HCT116 (cell line): ENCODE measurements around the gene SLC22A12. TPM values are rescaled to one million over a fixed set of nuclear protein-coding genes. Genes with fewer than 3 reads are reported as not detected.

ENCODE experiments used
- ATAC-seq: fragments of 200-7000 bp; cut with Tn5 transposase; 2 replicates; pipeline ENCODE4 v1.9.1; 2020; ENCODE audit warnings: mild to moderate bottlenecking, moderate library complexity
- BruUV-seq: library from RNA; stranded (reverse); fragments of 400-500 nt; replicated peaks from 2 replicates; lab custom pipeline; 2021; lab: Mats Ljungman, UMichigan
- CTCF ChIA-PET: fragments of 300-600 bp; sonication (Branson Sonifier 250); formaldehyde crosslinking; loops from one replicate; lab custom pipeline; 2021; ENCODE audit warnings: antibody characterized with exemption; lab: Charles Lee
- POLR2A ChIA-PET: fragments of 300-600, 350-600 bp; sonication (Branson Sonifier 250); formaldehyde crosslinking; loops from one replicate; lab custom pipeline; 2021; ENCODE audit warnings: antibody characterized with exemption; lab: Charles Lee
- RAD21 ChIA-PET, 2 experiments: fragments of 300-600 bp; sonication (Branson Sonifier 250); formaldehyde crosslinking; loops; one replicate each; lab custom pipeline; 2023; ENCODE audit warnings: low total read pairs in 2 of 2; ENCODE audit not compliant: uncharacterized antibody in 2 of 2, unreplicated experiment in 2 of 2, low non-redundant PET in 1 of 2; lab: Charles Lee
- DNase-seq: peaks from one replicate; pipeline ENCODE4 v3.0.0-alpha.2; 2010; ENCODE audit warnings: low read depth, low spot score
- H2AFZ ChIP-seq: fragments of 200-600 bp; shearing (Covaris generic), sonication (generic); 2 replicates; pipeline ENCODE4 v1.6.1; 2017; ENCODE audit warnings: low read depth, mixed run types, mixed read lengths, antibody characterized with exemption, low read length; ENCODE audit not compliant: poor library complexity, severe bottlenecking
- H3K27ac ChIP-seq: 2 replicates; pipeline ENCODE4 v1.5.1; 2012; ENCODE audit warnings: low read depth, low read length
- H3K27me3 ChIP-seq: fragments of 200-600 bp; sonication (generic); 2 replicates; pipeline ENCODE4 v1.6.1; 2016; ENCODE audit warnings: mixed run types, low read length, mixed read lengths; ENCODE audit not compliant: insufficient read depth
- H3K36me3 ChIP-seq, 2 experiments: fragments of 200-500 bp in 1 of 2; fragments of 200-600 bp in 1 of 2; sonication (Bioruptor generic) in 1 of 2; sonication (generic) in 1 of 2; 2 replicates each; pipeline versions ENCODE4 v1.5.1 to v1.6.1; 2014 to 2016; ENCODE audit warnings: low read length in 2 of 2, inconsistent platforms in 1 of 2, mixed read lengths in 1 of 2, mixed run types in 1 of 2; ENCODE audit not compliant: insufficient read depth in 2 of 2, control insufficient read depth in 1 of 2
- H3K4me1 ChIP-seq, 2 experiments: fragments of 200-600 bp in 1 of 2; sonication (generic) in 1 of 2; 2 replicates each; pipeline versions ENCODE4 v1.5.1 to v1.6.1; 2012 to 2017; ENCODE audit warnings: low read length in 2 of 2, inconsistent platforms in 1 of 2, mild to moderate bottlenecking in 1 of 2, mixed read lengths in 1 of 2, mixed run types in 1 of 2, moderate library complexity in 1 of 2; ENCODE audit not compliant: insufficient read depth in 2 of 2, control insufficient read depth in 1 of 2
- H3K4me2 ChIP-seq: fragments of 200-600 bp; sonication (generic); 2 replicates; pipeline ENCODE4 v1.6.1; 2017; ENCODE audit warnings: mixed run types, low read length, mixed read lengths
- H3K4me3 ChIP-seq, 2 experiments: fragments of 200-600 bp in 1 of 2; sonication (generic) in 1 of 2; replicated peaks in 1 of 2; 2 replicates each; pipeline ENCODE4 v1.5.1; 2011 to 2016; ENCODE audit warnings: low read length in 2 of 2, control low read depth in 1 of 2, low read depth in 1 of 2, mild to moderate bottlenecking in 1 of 2, mixed read lengths in 1 of 2, mixed run types in 1 of 2
- H3K79me2 ChIP-seq: fragments of 200-600 bp; sonication (generic); 2 replicates; pipeline ENCODE4 v1.6.1; 2017; ENCODE audit warnings: mild to moderate bottlenecking, mixed run types, low read length, moderate library complexity, mixed read lengths; ENCODE audit not compliant: insufficient read depth
- H3K9ac ChIP-seq: fragments of 200-600 bp; sonication (generic); 2 replicates; pipeline ENCODE4 v1.6.1; 2016; ENCODE audit warnings: low read length, mixed read lengths
- H3K9me2 ChIP-seq: fragments of 200-600 bp; sonication (generic), shearing (Covaris generic); 2 replicates; pipeline ENCODE4 v1.6.1; 2017; ENCODE audit warnings: mixed run types, mild to moderate bottlenecking, moderate library complexity; ENCODE audit not compliant: insufficient read depth
- H3K9me3 ChIP-seq, 2 experiments: fragments of 200-500 bp in 1 of 2; fragments of 200-600 bp in 1 of 2; sonication (Bioruptor generic) in 1 of 2; sonication (generic) in 1 of 2; 2 replicates each; pipeline ENCODE4 v1.6.1; 2014 to 2017; ENCODE audit warnings: low read length in 2 of 2, mixed read lengths in 2 of 2, inconsistent platforms in 1 of 2, low read depth in 1 of 2, mild to moderate bottlenecking in 1 of 2, mixed run types in 1 of 2, moderate library complexity in 1 of 2; ENCODE audit not compliant: control insufficient read depth in 1 of 2, insufficient read depth in 1 of 2
- H4K20me1 ChIP-seq: fragments of 200-600 bp; sonication (generic), shearing (Covaris generic); 2 replicates; pipeline ENCODE4 v1.6.1; 2017; ENCODE audit warnings: mixed run types, mild to moderate bottlenecking, moderate library complexity; ENCODE audit not compliant: insufficient read depth
- ATF3 ChIP-seq: IDR thresholded peaks from 2 replicates; pipeline ENCODE4 v1.6.1; 2012
- CBX3 ChIP-seq: IDR thresholded peaks from 2 replicates; pipeline ENCODE4 v1.6.1; 2012; ENCODE audit warnings: low read depth
- EGR1 ChIP-seq: IDR thresholded peaks from 2 replicates; pipeline ENCODE4 v1.6.1; 2012; ENCODE audit warnings: low read depth
- EZH2 ChIP-seq: fragments of 200-600 bp; sonication (generic); IDR thresholded peaks from 2 replicates; pipeline ENCODE4 v1.6.1; 2017; ENCODE audit warnings: antibody characterized with exemption, mixed run types
- EZH2phosphoT487 ChIP-seq: fragments of 200-600 bp; IDR thresholded peaks from 2 replicates; pipeline ENCODE4 v1.6.1; 2018; ENCODE audit warnings: antibody characterized with exemption, borderline replicate concordance
- FOSL1 ChIP-seq: IDR thresholded peaks from 2 replicates; pipeline ENCODE4 v1.6.1; 2012; ENCODE audit warnings: low read depth
- JUND ChIP-seq: IDR thresholded peaks from 2 replicates; pipeline ENCODE4 v1.6.1; 2012
- POLR2A ChIP-seq: IDR thresholded peaks from 2 replicates; pipeline ENCODE4 v1.7.0; 2011; ENCODE audit warnings: borderline replicate concordance; ENCODE audit not compliant: insufficient read depth, insufficient read length; ENCODE audit errors: extremely low read depth
- POLR2AphosphoS5 ChIP-seq: IDR thresholded peaks from 2 replicates; pipeline ENCODE4 v1.6.1; 2011; ENCODE audit warnings: mild to moderate bottlenecking, low read depth, low read length, moderate library complexity
- RAD21 ChIP-seq: IDR thresholded peaks from 2 replicates; pipeline ENCODE4 v1.6.1; 2012; ENCODE audit warnings: low read depth, mild to moderate bottlenecking
- SRF ChIP-seq: IDR thresholded peaks from 2 replicates; pipeline ENCODE4 v1.6.1; 2012; ENCODE audit warnings: low read depth
- TCF7L2 ChIP-seq: IDR thresholded peaks from 2 replicates; pipeline ENCODE4 v1.7.0; 2011; ENCODE audit warnings: borderline replicate concordance, inconsistent platforms; ENCODE audit not compliant: insufficient read depth, insufficient read length; ENCODE audit errors: extremely low read depth
- YY1 ChIP-seq: IDR thresholded peaks from 2 replicates; pipeline ENCODE4 v1.6.1; 2011; ENCODE audit warnings: low read length, low read depth, moderate library complexity, mild to moderate bottlenecking; ENCODE audit not compliant: insufficient replicate concordance; ENCODE audit errors: extremely low read depth
- ZFX ChIP-seq: fragments of 450-650 bp; IDR thresholded peaks from 2 replicates; pipeline ENCODE4 v1.6.1; 2017
- ZNF274 ChIP-seq: fragments of 200-500 bp; sonication (Bioruptor generic); IDR thresholded peaks from 2 replicates; pipeline ENCODE4 v1.6.1; 2014; ENCODE audit warnings: mild to moderate bottlenecking, low read depth, low read length, inconsistent platforms
- intact Hi-C: fragments of 100-400 bp; cut with micrococcal nuclease; formaldehyde crosslinking; loops from 2 replicates; pipeline ENCODE4 v1.10.0; 2022
- total RNA-seq: library from RNA; stranded (reverse); gene quantifications from one replicate; pipeline ENCODE4 v1.2.1, GENCODE V29; 2021; ENCODE audit not compliant: unreplicated experiment
- TF ChIP-seq, protein P1 (sequence below): IDR thresholded peaks from 2 replicates; pipeline ENCODE4 v1.6.1; 2012; ENCODE audit warnings: low read depth

Gene SLC22A12
- total RNA-seq, 1 experiment from 2014 or later: not detected

- H3K27ac ChIP-seq: no peak overlapping the region
- H3K9me3 ChIP-seq: no peaks in the 10 kb centered on the region
- BruUV-seq: no TSS peak
- H2AFZ ChIP-seq: no peak overlapping the region
- H3K9ac ChIP-seq: no peak overlapping the region
- TF ChIP-seq ZNF274 (no peak), TCF7L2 (no peak), JUND (no peak), SRF (no peak), EZH2phosphoT487 (no peak), ATF3 (no peak), FOSL1 (no peak)
- H3K9me2 ChIP-seq: no peaks in the 10 kb centered on the region
- POLR2A ChIA-PET: no interaction called here
- no peaks in the 10 kb centered on the region for H3K79me2 ChIP-seq
- H4K20me1 ChIP-seq: no peaks in the 10 kb centered on the region
- H3K4me1 ChIP-seq: no peaks in the 10 kb centered on the region
- DNase-seq (no peak), ATAC-seq (no peak)
- H3K36me3 ChIP-seq: no peaks in the 10 kb centered on the region
- H3K4me3 ChIP-seq: no peak overlapping the region
- CTCF ChIA-PET: no interaction called here
- intact Hi-C loops: no loop called here
- no peaks in the 10 kb centered on the region for H3K27me3 ChIP-seq
- RAD21 ChIA-PET: no interaction called here
- no peak overlapping the region for H3K4me2 ChIP-seq
Observed at GRCh38 chr11:64591257-64592233, 525 bp downstream of the SLC22A12 start.

DNA sequence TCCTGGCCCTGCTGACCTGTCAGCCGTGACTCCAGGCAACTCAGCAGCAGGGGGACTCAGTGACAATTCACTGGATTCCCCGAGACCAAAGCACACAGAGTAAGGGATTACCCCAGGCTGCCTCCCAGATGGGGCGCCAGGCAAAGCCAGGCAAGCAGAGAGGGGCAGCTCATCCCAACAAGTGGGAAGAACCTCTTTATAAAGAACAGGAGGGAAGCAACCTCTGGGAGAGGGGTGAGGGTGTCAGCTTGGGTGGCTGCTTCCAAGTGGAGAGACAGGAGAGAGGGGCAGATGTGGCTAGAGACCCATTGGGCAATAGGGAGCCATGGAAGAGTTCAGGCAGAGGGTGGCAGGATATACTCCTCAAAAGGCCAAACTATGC, 1.2 kb downstream of the SLC22A12 start:
- Histone ChIP-seq H3K27ac (no peak overlapping the region), H3K9me2 (no peaks in the 10 kb centered on the region), H3K4me2 (no peak overlapping the region), H3K4me1 (no peaks in the 10 kb centered on the region), H3K9ac (no peak overlapping the region), H3K36me3 (no peaks in the 10 kb centered on the region), H4K20me1 (no peaks in the 10 kb centered on the region), H3K79me2 (no peaks in the 10 kb centered on the region), H2AFZ (no peak overlapping the region), H3K4me3 (no peak overlapping the region), H3K9me3 (no peaks in the 10 kb centered on the region), H3K27me3 (no peaks in the 10 kb centered on the region)
- no TSS peak for BruUV-seq
- ChIA-PET CTCF (no interaction called here), POLR2A (no interaction called here), RAD21 (no interaction called here)
- intact Hi-C loops: no loop called here
- DNase-seq (no peak), ATAC-seq (no peak)
- TF ChIP-seq ZFX (no peak), YY1 (no peak), EGR1 (no peak), CBX3 (no peak), TCF7L2 (no peak), POLR2A (no peak), POLR2AphosphoS5 (no peak), EZH2phosphoT487 (no peak), RAD21 (no peak), EZH2 (no peak), JUND (no peak), ATF3 (no peak)
- TF ChIP-seq, protein P1, sequence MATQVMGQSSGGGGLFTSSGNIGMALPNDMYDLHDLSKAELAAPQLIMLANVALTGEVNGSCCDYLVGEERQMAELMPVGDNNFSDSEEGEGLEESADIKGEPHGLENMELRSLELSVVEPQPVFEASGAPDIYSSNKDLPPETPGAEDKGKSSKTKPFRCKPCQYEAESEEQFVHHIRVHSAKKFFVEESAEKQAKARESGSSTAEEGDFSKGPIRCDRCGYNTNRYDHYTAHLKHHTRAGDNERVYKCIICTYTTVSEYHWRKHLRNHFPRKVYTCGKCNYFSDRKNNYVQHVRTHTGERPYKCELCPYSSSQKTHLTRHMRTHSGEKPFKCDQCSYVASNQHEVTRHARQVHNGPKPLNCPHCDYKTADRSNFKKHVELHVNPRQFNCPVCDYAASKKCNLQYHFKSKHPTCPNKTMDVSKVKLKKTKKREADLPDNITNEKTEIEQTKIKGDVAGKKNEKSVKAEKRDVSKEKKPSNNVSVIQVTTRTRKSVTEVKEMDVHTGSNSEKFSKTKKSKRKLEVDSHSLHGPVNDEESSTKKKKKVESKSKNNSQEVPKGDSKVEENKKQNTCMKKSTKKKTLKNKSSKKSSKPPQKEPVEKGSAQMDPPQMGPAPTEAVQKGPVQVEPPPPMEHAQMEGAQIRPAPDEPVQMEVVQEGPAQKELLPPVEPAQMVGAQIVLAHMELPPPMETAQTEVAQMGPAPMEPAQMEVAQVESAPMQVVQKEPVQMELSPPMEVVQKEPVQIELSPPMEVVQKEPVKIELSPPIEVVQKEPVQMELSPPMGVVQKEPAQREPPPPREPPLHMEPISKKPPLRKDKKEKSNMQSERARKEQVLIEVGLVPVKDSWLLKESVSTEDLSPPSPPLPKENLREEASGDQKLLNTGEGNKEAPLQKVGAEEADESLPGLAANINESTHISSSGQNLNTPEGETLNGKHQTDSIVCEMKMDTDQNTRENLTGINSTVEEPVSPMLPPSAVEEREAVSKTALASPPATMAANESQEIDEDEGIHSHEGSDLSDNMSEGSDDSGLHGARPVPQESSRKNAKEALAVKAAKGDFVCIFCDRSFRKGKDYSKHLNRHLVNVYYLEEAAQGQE: no peak
